Keratinocyte (primary cell): ENCODE results near the gene SLC6A17.

Experiments
- CTCF ChIP-seq, 3 experiments: IDR thresholded peaks in 1 of 3; conservative IDR thresholded peaks in 1 of 3; optimal IDR thresholded peaks in 1 of 3; 2 replicates in 2 of 3; 3 replicates in 1 of 3; pipeline versions ENCODE3 to v1.5.1; 2011; ENCODE audit warnings: low read length in 3 of 3, mild to moderate bottlenecking in 3 of 3, moderate library complexity in 2 of 3, control low read depth in 1 of 3, inconsistent platforms in 1 of 3; ENCODE audit not compliant: insufficient read depth in 2 of 3; ENCODE audit errors: extremely low read depth in 1 of 3
- EZH2 ChIP-seq: IDR thresholded peaks from one replicate; pipeline ENCODE4 v1.6.1; 2012; ENCODE audit warnings: inconsistent platforms, mild to moderate bottlenecking, low read length, moderate library complexity

- no peak for TF ChIP-seq CTCF (optimal IDR thresholded peaks at IDR 0.05 in 1 of 3, IDR thresholded peaks at IDR 0.05 in 1 of 3, conservative IDR thresholded peaks at IDR 0.05 in 1 of 3; ENCODE audit: extremely low read depth in 1 of 3, insufficient read depth in 2 of 3, low read length in 3 of 3)
- TF ChIP-seq EZH2, result no peak
Observed at GRCh38 chr1:110250749-110251148, 100.5 kb downstream of the SLC6A17 start.
